PC-3 (cell line): ENCODE data around the gene MID1.

Experiments
- EZH2 ChIP-seq: fragments of 300-600 bp; sonication (generic); IDR thresholded peaks from one replicate; pipeline ENCODE4 v1.6.1; 2017; ENCODE audit warnings: antibody characterized with exemption, mild to moderate bottlenecking, low read length; ENCODE audit not compliant: unreplicated experiment
- EZH2phosphoT487 ChIP-seq: fragments of 300-600 bp; sonication (generic); IDR thresholded peaks from 2 replicates; pipeline ENCODE4 v1.6.1; 2018; ENCODE audit warnings: mild to moderate bottlenecking, antibody characterized with exemption, low read length, borderline replicate concordance
- TF ChIP-seq, protein P1 (sequence below): fragments of 300-600 bp; sonication (generic); conservative IDR thresholded peaks from 2 replicates; pipeline ENCODE4 v1.5.1; 2017; ENCODE audit warnings: antibody characterized with exemption, low read depth, mild to moderate bottlenecking, low read length

GRCh38 chrX:10453945-10454344, 166.4 kb downstream of the MID1 start:
- TF ChIP-seq, protein P1, sequence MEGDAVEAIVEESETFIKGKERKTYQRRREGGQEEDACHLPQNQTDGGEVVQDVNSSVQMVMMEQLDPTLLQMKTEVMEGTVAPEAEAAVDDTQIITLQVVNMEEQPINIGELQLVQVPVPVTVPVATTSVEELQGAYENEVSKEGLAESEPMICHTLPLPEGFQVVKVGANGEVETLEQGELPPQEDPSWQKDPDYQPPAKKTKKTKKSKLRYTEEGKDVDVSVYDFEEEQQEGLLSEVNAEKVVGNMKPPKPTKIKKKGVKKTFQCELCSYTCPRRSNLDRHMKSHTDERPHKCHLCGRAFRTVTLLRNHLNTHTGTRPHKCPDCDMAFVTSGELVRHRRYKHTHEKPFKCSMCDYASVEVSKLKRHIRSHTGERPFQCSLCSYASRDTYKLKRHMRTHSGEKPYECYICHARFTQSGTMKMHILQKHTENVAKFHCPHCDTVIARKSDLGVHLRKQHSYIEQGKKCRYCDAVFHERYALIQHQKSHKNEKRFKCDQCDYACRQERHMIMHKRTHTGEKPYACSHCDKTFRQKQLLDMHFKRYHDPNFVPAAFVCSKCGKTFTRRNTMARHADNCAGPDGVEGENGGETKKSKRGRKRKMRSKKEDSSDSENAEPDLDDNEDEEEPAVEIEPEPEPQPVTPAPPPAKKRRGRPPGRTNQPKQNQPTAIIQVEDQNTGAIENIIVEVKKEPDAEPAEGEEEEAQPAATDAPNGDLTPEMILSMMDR = no peak
- TF ChIP-seq EZH2phosphoT487 (no peak), EZH2 (no peak)
